Upper lobe of left lung (tissue), 4 donors: ENCODE results near the gene VASH2.

Source experiments
- CTCF ChIP-seq, 6 experiments: fragments of 450-650 bp in 4 of 6; fragments of 200-600 bp in 2 of 6; sonication (generic) in 2 of 6; IDR thresholded peaks; one replicate each; pipeline ENCODE4 v1.5.1; 2016 to 2019; ENCODE audit warnings: antibody characterized with exemption in 6 of 6
- EP300 ChIP-seq, 4 donors: sonication (generic); formaldehyde crosslinking; IDR thresholded peaks; one replicate each; pipeline ENCODE4 v1.5.1; 2017; ENCODE audit warnings: antibody characterized with exemption in 4 of 4, control low read depth in 2 of 4
- POLR2A ChIP-seq, 4 donors: fragments of 450-650 bp; IDR thresholded peaks; one replicate each; pipeline ENCODE4 v1.5.1; 2016 to 2017; ENCODE audit warnings: antibody characterized with exemption in 4 of 4, mild to moderate bottlenecking in 2 of 4
- POLR2AphosphoS5 ChIP-seq, 2 donors: sonication (generic); formaldehyde crosslinking; IDR thresholded peaks; one replicate each; pipeline ENCODE4 v1.5.1; 2017; ENCODE audit warnings: antibody characterized with exemption in 2 of 2

- no peak for TF ChIP-seq POLR2AphosphoS5 (IDR thresholded peaks at IDR 0.05)
- TF ChIP-seq POLR2A (IDR thresholded peaks at IDR 0.05) = no peak
- TF ChIP-seq CTCF (IDR thresholded peaks at IDR 0.05) = peak in 1 of 6 experiments; percentile 24
- no peak for TF ChIP-seq EP300 (IDR thresholded peaks at IDR 0.05)
Observed at GRCh38 chr1:212920896-212921295, 29.4 kb upstream of the VASH2 start.
